NT2/D1 (cell line): Measurements from ENCODE around the gene TMEM163.

Experiments used
- SUZ12 ChIP-seq: IDR thresholded peaks from 2 replicates; pipeline ENCODE4 v1.6.1; 2011; ENCODE audit not compliant: insufficient read length, insufficient read depth; ENCODE audit errors: extremely low read depth
- YY1 ChIP-seq: IDR thresholded peaks from 2 replicates; pipeline ENCODE4 v1.6.1; 2011; ENCODE audit not compliant: insufficient read length, insufficient read depth
- ZNF274 ChIP-seq: IDR thresholded peaks from 2 replicates; pipeline ENCODE4 v1.6.1; 2011; ENCODE audit warnings: mild to moderate bottlenecking, low read depth, low read length

DNA sequence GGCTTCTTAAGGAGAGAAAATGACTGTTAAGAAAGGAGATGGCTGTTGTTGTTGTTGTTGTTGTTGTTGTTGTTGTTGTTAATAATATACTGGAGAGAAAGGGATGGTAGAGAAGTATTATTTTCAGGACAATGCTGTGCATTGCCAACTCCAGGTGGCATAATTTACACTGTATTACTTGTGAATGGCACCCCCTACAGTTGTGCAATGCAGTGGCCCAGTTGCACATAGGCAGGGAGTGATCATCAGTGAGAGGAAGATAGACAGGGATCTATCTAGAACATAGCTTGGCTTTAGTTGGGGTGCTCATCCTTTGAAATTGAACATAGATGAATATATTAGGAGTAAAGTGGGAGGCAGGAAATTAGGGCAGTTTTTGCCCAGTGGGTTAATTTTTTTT lies 47.2 kb upstream of the TMEM163 start:
- TF ChIP-seq ZNF274: no peak
- TF ChIP-seq YY1: no peak
- no peak for TF ChIP-seq SUZ12
